Activated B cell treated with CpG ODN at 0.5 μM for 24 hours (primary cell): ENCODE results near the gene NCK2. TPM values are rescaled to one million over a fixed set of nuclear protein-coding genes. Genes with fewer than 3 reads are reported as not detected.

ENCODE experiments used
- ATAC-seq: fragments of 200-7000 bp; cut with Tn5 transposase; one replicate; pipeline ENCODE4 v1.10.0; 2021; ENCODE audit warnings: low read depth, mild to moderate bottlenecking, moderate library complexity
- CTCF ChIA-PET: fragments of 350-600 bp; sonication (Branson Sonifier 250); formaldehyde crosslinking; loops from one replicate; lab custom pipeline; 2021; ENCODE audit warnings: antibody characterized with exemption; lab: Charles Lee
- POLR2A ChIA-PET: fragments of 350-600 bp; sonication (Branson Sonifier 250); formaldehyde crosslinking; loops from one replicate; lab custom pipeline; 2021; ENCODE audit warnings: antibody characterized with exemption; lab: Charles Lee
- DNase-seq: peaks from one replicate; pipeline ENCODE4 v3.0.0; 2022
- H3K27ac Mint-ChIP-seq: one replicate; pipeline ENCODE4 v1.8.0; 2020; ENCODE audit warnings: mixed read lengths
- H3K27me3 Mint-ChIP-seq: one replicate; pipeline ENCODE4 v1.8.0; 2021; ENCODE audit warnings: mixed read lengths
- H3K36me3 Mint-ChIP-seq: one replicate; pipeline ENCODE4 v1.8.0; 2021; ENCODE audit warnings: low read depth, mixed read lengths
- H3K4me1 Mint-ChIP-seq: one replicate; pipeline ENCODE4 v1.8.0; 2021; ENCODE audit warnings: mixed read lengths
- H3K4me3 Mint-ChIP-seq: one replicate; pipeline ENCODE4 v1.8.0; 2020; ENCODE audit warnings: mild to moderate bottlenecking, mixed read lengths
- H3K9me3 Mint-ChIP-seq: one replicate; pipeline ENCODE4 v1.8.0; 2020; ENCODE audit warnings: mixed read lengths
- intact Hi-C: fragments of 100-400 bp; cut with micrococcal nuclease; formaldehyde crosslinking; loops from one replicate; pipeline ENCODE4 v1.15.1; 2024
- total RNA-seq: library from RNA; stranded (reverse); gene quantifications from 2 replicates; pipeline ENCODE4 v1.2.3, GENCODE V29; 2022
- TF ChIP-seq, protein P1 (sequence below): fragments of 200-600 bp; IDR thresholded peaks from one replicate; pipeline ENCODE4 v1.8.0; 2022; ENCODE audit warnings: antibody characterized with exemption, mild to moderate bottlenecking

The NCK2 gene
- total RNA-seq, 1 donor from 2014 or later: 53.4 TPM

- TF ChIP-seq, protein P1, sequence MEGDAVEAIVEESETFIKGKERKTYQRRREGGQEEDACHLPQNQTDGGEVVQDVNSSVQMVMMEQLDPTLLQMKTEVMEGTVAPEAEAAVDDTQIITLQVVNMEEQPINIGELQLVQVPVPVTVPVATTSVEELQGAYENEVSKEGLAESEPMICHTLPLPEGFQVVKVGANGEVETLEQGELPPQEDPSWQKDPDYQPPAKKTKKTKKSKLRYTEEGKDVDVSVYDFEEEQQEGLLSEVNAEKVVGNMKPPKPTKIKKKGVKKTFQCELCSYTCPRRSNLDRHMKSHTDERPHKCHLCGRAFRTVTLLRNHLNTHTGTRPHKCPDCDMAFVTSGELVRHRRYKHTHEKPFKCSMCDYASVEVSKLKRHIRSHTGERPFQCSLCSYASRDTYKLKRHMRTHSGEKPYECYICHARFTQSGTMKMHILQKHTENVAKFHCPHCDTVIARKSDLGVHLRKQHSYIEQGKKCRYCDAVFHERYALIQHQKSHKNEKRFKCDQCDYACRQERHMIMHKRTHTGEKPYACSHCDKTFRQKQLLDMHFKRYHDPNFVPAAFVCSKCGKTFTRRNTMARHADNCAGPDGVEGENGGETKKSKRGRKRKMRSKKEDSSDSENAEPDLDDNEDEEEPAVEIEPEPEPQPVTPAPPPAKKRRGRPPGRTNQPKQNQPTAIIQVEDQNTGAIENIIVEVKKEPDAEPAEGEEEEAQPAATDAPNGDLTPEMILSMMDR: no peak
- intact Hi-C loops: loop anchor here (2.0 kb wide), 1 partner anchor 30 kb away; no protein-coding TSS in a partner anchor
- ATAC-seq (no peak), DNase-seq (no peak)
- peak overlapping the region; percentile 70 for H3K27ac Mint-ChIP-seq
- no peak overlapping the region for H3K4me3 Mint-ChIP-seq
- peaks cover 68% of the 10 kb centered on the region for H3K36me3 Mint-ChIP-seq
- peaks cover 79% of the 10 kb centered on the region for H3K4me1 Mint-ChIP-seq
- H3K27me3 Mint-ChIP-seq: no peaks in the 10 kb centered on the region
- POLR2A ChIA-PET: interaction anchor here (1.3 to 1.6 kb wide), 2 partner anchors 8 to 129 kb away, joined by 4 to 9 read pairs; no protein-coding TSS in a partner anchor
- no peaks in the 10 kb centered on the region for H3K9me3 Mint-ChIP-seq
- CTCF ChIA-PET: no interaction called here
These were observed 130.5 kb downstream of the NCK2 start for GRCh38 chr2:105875241-105875640.

- DNase-seq: no peak
- peaks cover 68% of the 10 kb centered on the region for H3K36me3 Mint-ChIP-seq
- no peaks in the 10 kb centered on the region for H3K27me3 Mint-ChIP-seq
- intact Hi-C loops: no loop called here
- H3K27ac Mint-ChIP-seq: peak overlapping the region; percentile 70
- peaks cover 72% of the 10 kb centered on the region for H3K4me1 Mint-ChIP-seq
- ATAC-seq: no peak
- H3K9me3 Mint-ChIP-seq: no peaks in the 10 kb centered on the region
- no peak overlapping the region for H3K4me3 Mint-ChIP-seq
- ChIA-PET CTCF (no interaction called here), POLR2A (no interaction called here)
- TF ChIP-seq, protein P1: no peak
These were observed 131.5 kb downstream of the NCK2 start for GRCh38 chr2:105876191-105876590.

GRCh38 chr2:105877945-105878344 lies 133.2 kb downstream of the NCK2 start:
- DNase-seq: no peak
- ChIA-PET POLR2A (no interaction called here), CTCF (no interaction called here)
- Mint-ChIP-seq H3K4me1 (peaks cover 63% of the 10 kb centered on the region), H3K36me3 (peaks cover 71% of the 10 kb centered on the region), H3K9me3 (no peaks in the 10 kb centered on the region), H3K27me3 (no peaks in the 10 kb centered on the region), H3K4me3 (no peak overlapping the region), H3K27ac (peak overlapping the region; percentile 60)
- no peak for ATAC-seq
- intact Hi-C loops: no loop called here
- TF ChIP-seq, protein P1: no peak

DNA sequence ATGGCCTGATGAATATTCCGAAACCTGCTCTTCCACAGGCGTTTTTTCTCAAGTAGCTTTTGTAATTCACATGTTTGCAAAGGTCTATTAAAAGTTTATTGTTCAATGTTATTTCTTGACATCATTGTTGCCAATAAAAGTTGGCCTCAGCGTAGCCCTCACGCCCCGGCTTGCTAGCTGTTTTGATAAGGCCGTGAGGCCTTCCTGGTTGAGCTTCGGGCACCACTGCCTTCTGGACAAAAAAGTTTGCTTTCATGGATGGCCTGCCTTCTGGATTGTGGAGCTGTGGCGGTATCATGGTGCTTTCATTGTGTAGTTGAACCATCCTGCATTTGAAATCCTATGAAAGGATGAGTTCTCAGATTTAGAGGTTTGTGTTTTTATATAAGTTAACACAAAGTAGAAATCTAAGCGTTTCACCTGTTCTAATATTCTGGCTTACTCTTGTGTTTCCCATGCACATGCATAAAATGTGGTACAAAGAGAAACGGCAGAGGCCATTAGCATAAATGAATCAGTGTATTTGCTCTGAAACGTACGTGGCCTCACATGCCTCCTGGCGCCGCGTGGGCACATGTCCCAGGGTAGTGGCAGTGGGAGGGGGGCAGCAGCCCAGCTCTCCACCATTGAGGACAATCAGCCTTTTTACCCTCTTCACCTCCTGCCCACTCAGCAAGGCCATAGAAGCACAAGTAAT lies 134.5 kb downstream of the NCK2 start:
- POLR2A ChIA-PET: no interaction called here
- ATAC-seq: no peak
- H3K4me1 Mint-ChIP-seq: peaks cover 61% of the 10 kb centered on the region

GRCh38 chr2:105879803-105880300 lies 135.1 kb downstream of the NCK2 start:
- H3K36me3 Mint-ChIP-seq: peaks cover 85% of the 10 kb centered on the region
- intact Hi-C loops: no loop called here
- H3K27me3 Mint-ChIP-seq: no peaks in the 10 kb centered on the region
- TF ChIP-seq, protein P1: no peak
- H3K27ac Mint-ChIP-seq: peak overlapping the region; percentile 43
- H3K4me3 Mint-ChIP-seq: no peak overlapping the region
- H3K9me3 Mint-ChIP-seq: no peaks in the 10 kb centered on the region
- ChIA-PET POLR2A (no interaction called here), CTCF (no interaction called here)
- DNase-seq (no peak), ATAC-seq (no peak)
- peaks cover 61% of the 10 kb centered on the region for H3K4me1 Mint-ChIP-seq

More for the DNA sequence above, 134.5 kb downstream of the NCK2 start:
- H3K9me3 Mint-ChIP-seq: no peaks in the 10 kb centered on the region
- H3K27me3 Mint-ChIP-seq: no peaks in the 10 kb centered on the region
- TF ChIP-seq, protein P1: no peak
- H3K36me3 Mint-ChIP-seq: peaks cover 80% of the 10 kb centered on the region
- no peak overlapping the region for H3K4me3 Mint-ChIP-seq
- CTCF ChIA-PET: interaction anchor here (0.6 kb wide), 1 partner anchor 249 kb away, joined by 5 read pairs; no protein-coding TSS in a partner anchor
- peak overlapping the region; percentile 43 for H3K27ac Mint-ChIP-seq
- DNase-seq: no peak
- intact Hi-C loops: no loop called here
